Right kidney (tissue), 1 donor: ENCODE data around the gene BMP2K.
"Not testable (repeated sequence)": the region's sequence is repeated elsewhere in the genome, so short reads cannot be mapped to it uniquely, and the experiment has no call there.

ENCODE experiments used
- DNase-seq: peaks from one replicate; pipeline ENCODE4 v3.0.0-alpha.2; 2016

The BMP2K gene

GRCh38 chr4:78864405-78865024 is 88.4 kb downstream of the BMP2K start:
- DNase-seq, result no peak

- no peak for DNase-seq
Observed at GRCh38 chr4:78865451-78865850, 89.3 kb downstream of the BMP2K start.

- not testable (repeated sequence) for DNase-seq
Observed at GRCh38 chr4:78868712-78869111, 92.6 kb downstream of the BMP2K start.

- no peak for DNase-seq
Observed at GRCh38 chr4:78870056-78870455, 93.9 kb downstream of the BMP2K start.

GRCh38 chr4:78876568-78877320 is 100.6 kb downstream of the BMP2K start:
- no peak for DNase-seq

- no peak for DNase-seq
Observed at GRCh38 chr4:78878031-78878430, 101.9 kb downstream of the BMP2K start.

GRCh38 chr4:78880874-78881492 is 104.8 kb downstream of the BMP2K start:
- no peak for DNase-seq

- DNase-seq, result no peak
Observed at GRCh38 chr4:78885598-78885997, 109.4 kb downstream of the BMP2K start.

GRCh38 chr4:78889955-78890354 is 113.8 kb downstream of the BMP2K start:
- no peak for DNase-seq

GRCh38 chr4:78899302-78899701 is 123.2 kb downstream of the BMP2K start:
- no peak for DNase-seq

GRCh38 chr4:78901882-78902281 is 125.7 kb downstream of the BMP2K start:
- DNase-seq, result no peak

- DNase-seq, result no peak
Observed at GRCh38 chr4:78902298-78902697, 126.1 kb downstream of the BMP2K start.

GRCh38 chr4:78904143-78904542 is 128.0 kb downstream of the BMP2K start:
- DNase-seq, result no peak

- no peak for DNase-seq
Observed at GRCh38 chr4:78907638-78908037, 131.5 kb downstream of the BMP2K start.

GRCh38 chr4:78908974-78909373 is 132.8 kb downstream of the BMP2K start:
- DNase-seq, result not testable (repeated sequence)

GRCh38 chr4:78910612-78911011 is 134.5 kb downstream of the BMP2K start:
- no peak for DNase-seq

GRCh38 chr4:78922207-78922606 is 146.1 kb downstream of the BMP2K start:
- DNase-seq, result no peak

GRCh38 chr4:78923464-78924312 is 147.5 kb downstream of the BMP2K start:
- DNase-seq, result no peak

GRCh38 chr4:78926826-78927225 is 150.7 kb downstream of the BMP2K start:
- no peak for DNase-seq

- no peak for DNase-seq
Observed at GRCh38 chr4:78928835-78929234, 152.7 kb downstream of the BMP2K start.

GRCh38 chr4:78930016-78930629 is 154.0 kb downstream of the BMP2K start:
- no peak for DNase-seq

- DNase-seq, result no peak
Observed at GRCh38 chr4:78936989-78937388, 160.8 kb downstream of the BMP2K start.
